ENCODE results near the gene NFE2.

Gene NFE2

DNA sequence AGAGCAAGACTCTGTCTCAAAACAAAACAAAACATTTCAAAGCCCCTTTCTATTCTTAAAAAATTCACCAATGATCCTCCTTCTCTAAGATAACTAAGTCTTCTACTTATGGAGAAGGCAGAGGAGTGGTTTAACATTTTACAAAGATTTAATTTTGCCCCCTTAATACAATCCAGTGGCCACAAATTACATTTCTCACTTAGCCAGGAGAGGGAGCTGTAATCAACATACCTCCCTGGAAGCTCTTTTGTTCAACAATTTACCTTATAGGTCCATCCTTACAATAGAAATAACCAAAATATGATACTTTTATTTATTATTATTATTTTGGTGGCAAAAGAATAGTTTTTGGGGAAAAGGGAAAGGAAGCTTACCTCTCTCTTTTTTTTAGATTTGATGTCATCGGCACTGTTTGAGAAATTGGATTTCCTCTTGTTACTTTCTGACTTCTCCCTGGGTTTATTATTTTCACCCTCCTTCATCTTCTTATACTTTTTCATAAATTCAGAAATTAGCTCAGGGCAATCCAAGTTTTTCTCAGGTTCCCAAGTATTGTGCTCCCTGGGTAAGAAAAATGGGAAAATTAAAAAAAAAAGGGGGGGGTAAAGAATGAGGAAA, 49.0 kb downstream of the NFE2 start:
- Histone ChIP-seq H3K36me3 (ENCODE audit: control insufficient read depth, low read length) (peaks cover 68% of the 10 kb centered on the region), H3K79me2 (ENCODE audit: control insufficient read depth, low read length) (peaks cover 41% of the 10 kb centered on the region), H3K4me3 (ENCODE audit: low read length) (no peak overlapping the region), H3F3A (ENCODE audit: control insufficient read depth, insufficient read depth) (peaks cover 12% of the 10 kb centered on the region), H3K9me2 (replicated peaks; ENCODE audit: control insufficient read depth, low read length) (no peaks in the 10 kb centered on the region), H3K4me1 (ENCODE audit: control insufficient read depth, low read length) (no peaks in the 10 kb centered on the region), H3K4me2 (ENCODE audit: low read length) (no peak overlapping the region), H4K20me1 (ENCODE audit: control insufficient read depth, insufficient read depth, low read depth, low read length) (no peaks in the 10 kb centered on the region), H3K27ac (ENCODE audit: low read depth, low read length) (no peak overlapping the region), H3K27me3 (ENCODE audit: control insufficient read depth, low read length) (no peaks in the 10 kb centered on the region), H3K9me3 (ENCODE audit: control insufficient read depth, insufficient read depth, low read length) (no peaks in the 10 kb centered on the region)
- no peak for TF ChIP-seq EZH2phosphoT487 (IDR thresholded peaks at IDR 0.05; ENCODE audit: borderline replicate concordance, low read length)
- TF ChIP-seq, protein P1, sequence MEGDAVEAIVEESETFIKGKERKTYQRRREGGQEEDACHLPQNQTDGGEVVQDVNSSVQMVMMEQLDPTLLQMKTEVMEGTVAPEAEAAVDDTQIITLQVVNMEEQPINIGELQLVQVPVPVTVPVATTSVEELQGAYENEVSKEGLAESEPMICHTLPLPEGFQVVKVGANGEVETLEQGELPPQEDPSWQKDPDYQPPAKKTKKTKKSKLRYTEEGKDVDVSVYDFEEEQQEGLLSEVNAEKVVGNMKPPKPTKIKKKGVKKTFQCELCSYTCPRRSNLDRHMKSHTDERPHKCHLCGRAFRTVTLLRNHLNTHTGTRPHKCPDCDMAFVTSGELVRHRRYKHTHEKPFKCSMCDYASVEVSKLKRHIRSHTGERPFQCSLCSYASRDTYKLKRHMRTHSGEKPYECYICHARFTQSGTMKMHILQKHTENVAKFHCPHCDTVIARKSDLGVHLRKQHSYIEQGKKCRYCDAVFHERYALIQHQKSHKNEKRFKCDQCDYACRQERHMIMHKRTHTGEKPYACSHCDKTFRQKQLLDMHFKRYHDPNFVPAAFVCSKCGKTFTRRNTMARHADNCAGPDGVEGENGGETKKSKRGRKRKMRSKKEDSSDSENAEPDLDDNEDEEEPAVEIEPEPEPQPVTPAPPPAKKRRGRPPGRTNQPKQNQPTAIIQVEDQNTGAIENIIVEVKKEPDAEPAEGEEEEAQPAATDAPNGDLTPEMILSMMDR (IDR thresholded peaks at IDR 0.05; ENCODE audit: low read depth, low read length, poor library complexity, severe bottlenecking) = peak; percentile 60

DNA sequence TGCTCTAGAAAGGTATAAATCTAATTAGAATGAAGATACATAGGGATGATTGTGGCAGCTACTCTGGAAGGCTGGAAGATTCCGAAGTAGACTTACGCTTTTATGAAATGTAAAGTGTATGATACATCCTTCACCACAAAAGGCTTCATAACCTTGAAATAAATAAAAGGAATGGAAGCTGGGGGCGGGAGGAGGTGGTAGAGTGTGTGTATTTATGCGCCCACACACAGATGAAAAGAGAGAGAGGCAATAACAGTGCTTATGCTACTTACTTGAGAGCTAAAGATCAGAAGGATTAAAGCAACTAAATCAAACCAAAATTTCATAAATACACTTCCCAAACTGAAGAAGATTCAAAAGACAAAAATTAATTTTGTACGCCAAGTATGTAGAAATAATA, 51.3 kb downstream of the NFE2 start:
- no peak overlapping the region for H3K4me3 ChIP-seq (ENCODE audit: low read length)
- no peak overlapping the region for H3K4me2 ChIP-seq (ENCODE audit: low read length)
- TF ChIP-seq, protein P1 (IDR thresholded peaks at IDR 0.05; ENCODE audit: low read depth, low read length, poor library complexity, severe bottlenecking) = no peak
- TF ChIP-seq EZH2phosphoT487 (IDR thresholded peaks at IDR 0.05; ENCODE audit: borderline replicate concordance, low read length) = no peak
- H3K27me3 ChIP-seq (ENCODE audit: control insufficient read depth, low read length) = no peaks in the 10 kb centered on the region
- no peak overlapping the region for H3K27ac ChIP-seq (ENCODE audit: low read depth, low read length)
- H3K79me2 ChIP-seq (ENCODE audit: control insufficient read depth, low read length) = peaks cover 26% of the 10 kb centered on the region
- H4K20me1 ChIP-seq (ENCODE audit: control insufficient read depth, insufficient read depth, low read depth, low read length) = no peaks in the 10 kb centered on the region
- peaks cover 9% of the 10 kb centered on the region for H3F3A ChIP-seq (ENCODE audit: control insufficient read depth, insufficient read depth)
- peaks cover 67% of the 10 kb centered on the region for H3K36me3 ChIP-seq (ENCODE audit: control insufficient read depth, low read length)
- no peaks in the 10 kb centered on the region for H3K9me2 ChIP-seq (replicated peaks; ENCODE audit: control insufficient read depth, low read length)
- no peaks in the 10 kb centered on the region for H3K4me1 ChIP-seq (ENCODE audit: control insufficient read depth, low read length)
- H3K9me3 ChIP-seq (ENCODE audit: control insufficient read depth, insufficient read depth, low read length) = no peaks in the 10 kb centered on the region

GRCh38 chr12:54246011-54246641, 54.7 kb downstream of the NFE2 start:
- Histone ChIP-seq H3K9me3 (ENCODE audit: control insufficient read depth, insufficient read depth, low read length) (no peaks in the 10 kb centered on the region), H3K9me2 (replicated peaks; ENCODE audit: control insufficient read depth, low read length) (no peaks in the 10 kb centered on the region), H3K36me3 (ENCODE audit: control insufficient read depth, low read length) (peaks cover 76% of the 10 kb centered on the region), H3K27ac (ENCODE audit: low read depth, low read length) (no peak overlapping the region), H4K20me1 (ENCODE audit: control insufficient read depth, insufficient read depth, low read depth, low read length) (no peaks in the 10 kb centered on the region), H3K4me2 (ENCODE audit: low read length) (no peak overlapping the region), H3K4me3 (ENCODE audit: low read length) (no peak overlapping the region), H3K79me2 (ENCODE audit: control insufficient read depth, low read length) (peaks cover 11% of the 10 kb centered on the region), H3K27me3 (ENCODE audit: control insufficient read depth, low read length) (no peaks in the 10 kb centered on the region), H3F3A (ENCODE audit: control insufficient read depth, insufficient read depth) (no peaks in the 10 kb centered on the region; the same call in 1 of the 2 replicates), H3K4me1 (ENCODE audit: control insufficient read depth, low read length) (no peaks in the 10 kb centered on the region)
- TF ChIP-seq EZH2phosphoT487 (IDR thresholded peaks at IDR 0.05; ENCODE audit: borderline replicate concordance, low read length) = no peak
- TF ChIP-seq, protein P1 (IDR thresholded peaks at IDR 0.05; ENCODE audit: low read depth, low read length, poor library complexity, severe bottlenecking) = no peak

Data from DOHH2 (cell line).